ENCODE data around the gene WWC1.

- TF ChIP-seq SMAD2 (IDR thresholded peaks at IDR 0.05; ENCODE audit: low read depth, low read length) (no peak), CTCF (IDR thresholded peaks at IDR 0.05 in 2 of 3, conservative IDR thresholded peaks at IDR 0.05 in 1 of 3; ENCODE audit: insufficient read depth in 2 of 3, low read depth in 1 of 3, low read length in 3 of 3) (no peak), POLR2G (IDR thresholded peaks at IDR 0.05; ENCODE audit: low read depth, low read length) (no peak)
Observed at GRCh38 chr5:168426864-168427172, 135.4 kb downstream of the WWC1 start.

Measured in K562 (cell line).